ENCODE results near the gene UBE2QL1. TPM values are rescaled to one million over a fixed set of nuclear protein-coding genes. Genes with fewer than 3 reads are reported as not detected.

Gene UBE2QL1
- total RNA-seq, 1 donor from 2014 or later: 0.68 TPM

DNA sequence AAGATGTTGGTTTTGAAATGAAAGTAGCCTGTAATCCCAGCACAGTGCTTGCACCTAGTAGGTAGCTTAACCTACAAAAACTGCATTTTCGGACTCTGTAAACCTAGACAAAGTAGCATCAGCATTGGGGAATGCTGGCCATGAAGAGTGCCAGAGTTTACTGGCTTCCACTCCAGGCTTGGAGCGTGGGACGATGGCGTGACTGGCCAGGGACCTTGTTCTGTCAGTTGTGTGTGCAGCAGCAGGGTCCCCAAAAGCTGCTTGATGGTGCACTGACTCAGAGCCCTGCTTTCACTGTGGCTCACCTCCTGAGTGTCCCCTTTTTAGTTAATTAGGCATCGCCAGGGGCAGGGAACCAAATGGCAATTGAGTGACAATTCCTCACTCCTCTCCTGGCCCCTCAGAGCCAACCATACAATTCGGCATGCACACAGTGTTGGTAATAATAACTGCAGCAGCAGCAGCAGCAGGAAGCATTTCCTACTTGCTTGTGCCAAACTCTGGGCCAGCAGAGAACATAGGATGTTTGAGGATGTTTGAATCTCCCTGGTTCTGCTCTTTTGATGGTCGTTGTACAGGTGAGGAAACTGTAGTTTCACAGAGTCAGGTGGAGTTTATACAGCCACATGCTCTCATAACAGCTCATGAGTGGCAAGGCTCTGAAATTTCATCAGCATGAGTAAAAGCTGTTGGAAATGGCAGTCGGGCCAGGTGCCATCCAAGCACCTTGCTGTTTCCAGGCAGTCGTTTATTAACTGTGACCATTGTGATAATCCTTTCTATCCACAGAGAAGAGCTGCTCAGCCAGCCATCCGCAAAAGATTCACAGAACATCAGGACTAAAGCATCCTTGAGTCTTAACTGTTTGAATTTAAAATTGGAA is 4.2 kb downstream of the UBE2QL1 start:
- peaks cover 2% of the 10 kb centered on the region for H3K4me1 Mint-ChIP-seq (ENCODE audit: low read depth)
- no peaks in the 10 kb centered on the region for H3K9me3 Mint-ChIP-seq
- H3K27ac Mint-ChIP-seq: no peak overlapping the region
- peaks cover 54% of the 10 kb centered on the region for H3K27me3 Mint-ChIP-seq (ENCODE audit: low read depth)
- H3K4me3 Mint-ChIP-seq (ENCODE audit: low read depth): no peak overlapping the region
- intact Hi-C loops (cut with micrococcal nuclease): no loop called here
- no peaks in the 10 kb centered on the region for H3K36me3 Mint-ChIP-seq (ENCODE audit: low read depth)
- no peak for DNase-seq (ENCODE audit: low spot score)

- DNase-seq (ENCODE audit: low spot score): no peak
- Mint-ChIP-seq H3K27ac (no peak overlapping the region), H3K4me1 (ENCODE audit: low read depth) (peaks cover 2% of the 10 kb centered on the region), H3K27me3 (ENCODE audit: low read depth) (peaks cover 51% of the 10 kb centered on the region), H3K36me3 (ENCODE audit: low read depth) (no peaks in the 10 kb centered on the region), H3K9me3 (no peaks in the 10 kb centered on the region), H3K4me3 (ENCODE audit: low read depth) (no peak overlapping the region)
- intact Hi-C loops (cut with micrococcal nuclease): no loop called here
Observed at GRCh38 chr5:6453937-6454560, 5.4 kb downstream of the UBE2QL1 start.

- H3K9me3 Mint-ChIP-seq: no peaks in the 10 kb centered on the region
- no peak overlapping the region for H3K27ac Mint-ChIP-seq
- intact Hi-C loops (cut with micrococcal nuclease): no loop called here
- no peak overlapping the region for H3K4me3 Mint-ChIP-seq (ENCODE audit: low read depth)
- H3K4me1 Mint-ChIP-seq (ENCODE audit: low read depth): no peaks in the 10 kb centered on the region
- DNase-seq (ENCODE audit: low spot score): no peak
- H3K36me3 Mint-ChIP-seq (ENCODE audit: low read depth): no peaks in the 10 kb centered on the region
- peaks cover 46% of the 10 kb centered on the region for H3K27me3 Mint-ChIP-seq (ENCODE audit: low read depth)
Observed at GRCh38 chr5:6454628-6455053, 6.0 kb downstream of the UBE2QL1 start.

DNA sequence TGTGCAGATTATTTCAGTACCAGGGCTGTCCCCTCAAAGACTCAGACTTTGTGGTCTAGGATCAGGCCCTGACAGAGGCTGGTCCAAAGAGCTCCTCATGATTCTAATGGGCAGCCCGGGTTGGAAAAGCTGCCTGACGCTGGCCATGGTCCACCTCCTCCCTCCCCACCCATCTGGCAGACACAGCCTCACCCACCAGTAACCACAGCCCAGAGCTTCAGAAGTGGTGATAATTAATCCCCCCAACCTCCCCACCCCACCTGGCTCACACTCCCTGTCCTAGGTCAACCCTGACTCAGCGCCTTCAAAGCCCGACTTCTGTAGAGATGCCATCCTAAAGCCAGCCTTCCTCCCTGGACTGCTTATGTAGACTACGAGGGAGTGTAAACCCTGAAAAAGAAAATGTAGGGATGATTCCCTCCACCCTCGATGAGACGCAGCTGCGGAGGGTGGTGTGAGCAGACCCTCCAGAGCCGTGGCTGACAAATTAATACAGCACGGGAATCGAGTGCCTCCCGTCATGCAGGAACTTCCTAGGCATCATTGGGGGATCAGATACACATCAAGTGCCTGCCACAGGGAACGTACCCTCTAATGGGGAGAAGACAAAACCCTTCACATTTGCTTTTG is 7.0 kb downstream of the UBE2QL1 start:
- intact Hi-C loops (cut with micrococcal nuclease): no loop called here
- no peak overlapping the region for H3K4me3 Mint-ChIP-seq (ENCODE audit: low read depth)
- no peaks in the 10 kb centered on the region for H3K4me1 Mint-ChIP-seq (ENCODE audit: low read depth)
- no peak overlapping the region for H3K27ac Mint-ChIP-seq
- H3K9me3 Mint-ChIP-seq: no peaks in the 10 kb centered on the region
- no peaks in the 10 kb centered on the region for H3K36me3 Mint-ChIP-seq (ENCODE audit: low read depth)
- H3K27me3 Mint-ChIP-seq (ENCODE audit: low read depth): peaks cover 37% of the 10 kb centered on the region
- DNase-seq (ENCODE audit: low spot score): no peak

- Mint-ChIP-seq H3K27me3 (ENCODE audit: low read depth) (peaks cover 29% of the 10 kb centered on the region), H3K36me3 (ENCODE audit: low read depth) (no peaks in the 10 kb centered on the region), H3K27ac (no peak overlapping the region), H3K4me1 (ENCODE audit: low read depth) (no peaks in the 10 kb centered on the region), H3K9me3 (no peaks in the 10 kb centered on the region), H3K4me3 (ENCODE audit: low read depth) (no peak overlapping the region)
- intact Hi-C loops (cut with micrococcal nuclease): no loop called here
- DNase-seq (ENCODE audit: low spot score): no peak
Observed at GRCh38 chr5:6456766-6457370, 8.2 kb downstream of the UBE2QL1 start.

DNA sequence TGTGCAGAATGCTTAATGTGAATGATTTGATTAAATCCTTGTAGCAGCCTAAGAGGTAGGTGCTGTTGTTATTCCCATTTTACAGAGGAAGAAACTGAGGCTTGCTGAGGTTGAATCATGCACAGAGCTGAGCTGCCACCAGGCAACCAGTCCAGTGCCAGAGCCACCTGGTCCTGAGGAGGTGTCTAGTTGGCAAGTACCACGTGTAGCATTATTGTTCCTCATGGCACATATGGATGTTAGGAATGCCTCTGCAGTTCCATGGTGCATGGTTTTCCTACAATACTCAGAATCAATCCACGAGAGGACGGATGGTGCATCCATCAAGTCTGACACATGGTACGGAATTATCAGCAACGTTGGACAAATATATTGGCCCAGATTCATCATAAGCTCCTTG is 8.9 kb downstream of the UBE2QL1 start:
- no peaks in the 10 kb centered on the region for H3K4me1 Mint-ChIP-seq (ENCODE audit: low read depth)
- intact Hi-C loops (cut with micrococcal nuclease): no loop called here
- H3K4me3 Mint-ChIP-seq (ENCODE audit: low read depth): no peak overlapping the region
- no peak for DNase-seq (ENCODE audit: low spot score)
- no peak overlapping the region for H3K27ac Mint-ChIP-seq
- H3K9me3 Mint-ChIP-seq: no peaks in the 10 kb centered on the region
- H3K36me3 Mint-ChIP-seq (ENCODE audit: low read depth): no peaks in the 10 kb centered on the region
- peaks cover 29% of the 10 kb centered on the region for H3K27me3 Mint-ChIP-seq (ENCODE audit: low read depth)

DNA sequence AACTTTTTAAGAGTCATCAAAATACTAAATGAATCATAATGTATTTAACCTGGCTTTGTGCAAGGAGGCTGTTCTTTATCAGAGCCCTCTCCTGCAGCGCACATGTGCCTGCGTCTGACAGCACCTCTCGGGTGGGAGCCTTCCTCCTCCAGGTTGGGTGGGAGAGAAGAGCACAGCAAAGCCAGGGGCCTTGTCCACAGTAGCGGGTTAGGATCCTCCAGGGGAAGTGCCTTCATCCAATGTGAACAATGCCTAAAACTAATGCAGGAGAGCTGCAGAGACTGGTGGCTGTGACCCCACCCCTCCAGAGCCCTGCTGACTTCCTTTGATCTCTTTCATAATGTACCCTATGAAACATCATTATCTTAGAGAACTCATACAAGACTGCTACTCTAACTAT is 10.2 kb downstream of the UBE2QL1 start:
- Mint-ChIP-seq H3K27ac (no peak overlapping the region), H3K27me3 (ENCODE audit: low read depth) (peaks cover 26% of the 10 kb centered on the region), H3K4me1 (ENCODE audit: low read depth) (no peaks in the 10 kb centered on the region), H3K4me3 (ENCODE audit: low read depth) (no peak overlapping the region), H3K36me3 (ENCODE audit: low read depth) (no peaks in the 10 kb centered on the region), H3K9me3 (no peaks in the 10 kb centered on the region)
- DNase-seq (ENCODE audit: low spot score): no peak
- intact Hi-C loops (cut with micrococcal nuclease): no loop called here

- no peaks in the 10 kb centered on the region for H3K4me1 Mint-ChIP-seq (ENCODE audit: low read depth)
- no peaks in the 10 kb centered on the region for H3K36me3 Mint-ChIP-seq (ENCODE audit: low read depth)
- no peaks in the 10 kb centered on the region for H3K9me3 Mint-ChIP-seq
- peaks cover 19% of the 10 kb centered on the region for H3K27me3 Mint-ChIP-seq (ENCODE audit: low read depth)
- DNase-seq (ENCODE audit: low spot score): no peak
- no peak overlapping the region for H3K27ac Mint-ChIP-seq
- intact Hi-C loops (cut with micrococcal nuclease): no loop called here
- H3K4me3 Mint-ChIP-seq (ENCODE audit: low read depth): no peak overlapping the region
Observed at GRCh38 chr5:6459896-6460295, 11.2 kb downstream of the UBE2QL1 start.

GRCh38 chr5:6461006-6461405 is 12.3 kb downstream of the UBE2QL1 start:
- Mint-ChIP-seq H3K27ac (no peak overlapping the region), H3K4me3 (ENCODE audit: low read depth) (no peak overlapping the region), H3K4me1 (ENCODE audit: low read depth) (no peaks in the 10 kb centered on the region), H3K36me3 (ENCODE audit: low read depth) (no peaks in the 10 kb centered on the region), H3K9me3 (no peaks in the 10 kb centered on the region), H3K27me3 (ENCODE audit: low read depth) (peaks cover 17% of the 10 kb centered on the region)
- no peak for DNase-seq (ENCODE audit: low spot score)
- intact Hi-C loops (cut with micrococcal nuclease): no loop called here

DNA sequence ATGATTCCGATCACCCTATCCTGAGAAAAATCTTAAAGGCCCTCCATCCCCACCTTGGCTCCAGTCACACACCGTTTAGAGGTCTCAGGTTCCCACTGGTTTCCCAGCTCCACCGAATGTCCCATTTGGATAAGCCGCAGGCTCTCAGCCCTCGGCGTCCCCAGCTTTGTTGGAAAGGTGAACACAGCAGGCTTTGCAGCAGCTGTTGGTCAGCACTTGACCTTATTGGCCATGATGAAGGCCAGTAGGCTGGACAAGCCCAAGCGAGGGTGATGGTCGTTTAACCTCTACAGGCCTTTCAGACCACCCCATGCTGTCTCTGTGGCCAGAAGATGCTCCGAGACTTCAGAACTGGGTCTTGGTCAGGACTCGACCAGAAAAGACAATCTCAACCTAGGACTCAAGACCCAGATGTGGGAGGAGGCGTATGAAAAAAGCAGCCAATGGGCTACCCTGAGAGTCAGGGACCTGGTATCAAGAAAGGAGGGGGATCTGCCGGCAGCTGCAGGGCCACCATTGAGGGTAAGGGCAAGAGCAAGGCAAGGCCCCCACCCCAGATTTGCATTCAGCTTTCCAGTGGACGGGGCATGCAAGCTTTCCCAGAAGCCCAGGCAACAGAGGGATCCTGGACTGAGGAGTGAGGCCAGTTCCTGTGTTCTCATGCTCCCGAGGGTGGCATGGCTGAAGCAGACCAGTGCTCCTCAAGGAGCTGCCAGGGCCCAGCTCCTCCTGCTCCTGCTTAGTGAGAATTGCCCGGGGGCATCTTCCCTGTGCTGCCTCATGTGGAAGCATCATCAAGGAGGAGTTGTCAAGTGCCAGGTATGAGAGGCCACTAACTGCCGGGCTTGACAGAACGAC is 13.4 kb downstream of the UBE2QL1 start:
- H3K36me3 Mint-ChIP-seq (ENCODE audit: low read depth): no peaks in the 10 kb centered on the region
- no peaks in the 10 kb centered on the region for H3K9me3 Mint-ChIP-seq
- H3K27ac Mint-ChIP-seq: no peak overlapping the region
- peaks cover 15% of the 10 kb centered on the region for H3K27me3 Mint-ChIP-seq (ENCODE audit: low read depth)
- H3K4me1 Mint-ChIP-seq (ENCODE audit: low read depth): no peaks in the 10 kb centered on the region
- no peak overlapping the region for H3K4me3 Mint-ChIP-seq (ENCODE audit: low read depth)
- no peak for DNase-seq (ENCODE audit: low spot score)
- intact Hi-C loops (cut with micrococcal nuclease): no loop called here

DNA sequence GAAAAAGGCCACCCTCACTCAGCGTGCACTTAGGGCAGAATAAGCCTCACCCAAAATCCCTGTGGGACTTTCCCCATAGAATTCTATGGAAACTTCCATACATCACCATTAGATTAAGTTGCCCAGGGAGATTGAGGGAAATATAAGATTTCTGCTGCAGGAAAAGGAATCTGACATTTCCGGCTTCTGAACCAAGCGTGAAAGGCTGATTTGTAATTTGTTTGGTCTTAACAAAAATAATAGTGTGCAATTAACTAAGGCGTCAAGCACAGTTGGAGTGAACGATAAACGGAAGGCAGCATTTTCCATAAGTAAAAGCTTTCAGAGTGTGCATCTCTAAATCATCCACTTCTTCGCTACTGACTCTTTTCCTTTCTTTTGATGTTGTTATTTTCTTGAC is 14.0 kb downstream of the UBE2QL1 start:
- H3K36me3 Mint-ChIP-seq (ENCODE audit: low read depth): no peaks in the 10 kb centered on the region
- intact Hi-C loops (cut with micrococcal nuclease): no loop called here

GRCh38 chr5:6464441-6464840 is 15.8 kb downstream of the UBE2QL1 start:
- no peaks in the 10 kb centered on the region for H3K4me1 Mint-ChIP-seq (ENCODE audit: low read depth)
- no peak overlapping the region for H3K27ac Mint-ChIP-seq

More for the DNA sequence above, 14.0 kb downstream of the UBE2QL1 start:
- H3K27me3 Mint-ChIP-seq (ENCODE audit: low read depth): peaks cover 10% of the 10 kb centered on the region
- H3K9me3 Mint-ChIP-seq: no peaks in the 10 kb centered on the region
- no peak overlapping the region for H3K27ac Mint-ChIP-seq
- no peaks in the 10 kb centered on the region for H3K4me1 Mint-ChIP-seq (ENCODE audit: low read depth)
- DNase-seq (ENCODE audit: low spot score): no peak
- H3K4me3 Mint-ChIP-seq (ENCODE audit: low read depth): no peak overlapping the region

More at GRCh38 chr5:6464441-6464840, 15.8 kb downstream of the UBE2QL1 start:
- Mint-ChIP-seq H3K36me3 (ENCODE audit: low read depth) (no peaks in the 10 kb centered on the region), H3K27me3 (ENCODE audit: low read depth) (peaks cover 17% of the 10 kb centered on the region), H3K9me3 (no peaks in the 10 kb centered on the region), H3K4me3 (ENCODE audit: low read depth) (no peak overlapping the region)
- DNase-seq (ENCODE audit: low spot score): no peak
- intact Hi-C loops (cut with micrococcal nuclease): no loop called here
